Chondrocyte (in vitro differentiated cells): Measurements from ENCODE around the gene DPP4. TPM values are rescaled to one million over a fixed set of nuclear protein-coding genes. Genes with fewer than 3 reads are reported as not detected.

Experiments
- DNase-seq: peaks from one replicate; pipeline ENCODE4 v3.0.0; 2021; ENCODE audit warnings: mixed read lengths, low spot score
- H3K27ac Mint-ChIP-seq: one replicate; pipeline ENCODE4 v1.8.0; 2021; ENCODE audit warnings: mild to moderate bottlenecking, moderate library complexity, mixed read lengths; ENCODE audit not compliant: unreplicated experiment
- H3K27me3 Mint-ChIP-seq: 2 replicates; pipeline ENCODE4 v1.8.0; 2021; ENCODE audit warnings: low read depth, mixed read lengths
- H3K36me3 Mint-ChIP-seq: 2 replicates; pipeline ENCODE4 v1.8.0; 2021; ENCODE audit warnings: low read depth, mixed read lengths
- H3K4me1 Mint-ChIP-seq: 2 replicates; pipeline ENCODE4 v1.8.0; 2021; ENCODE audit warnings: low read depth, mild to moderate bottlenecking, mixed read lengths
- H3K4me3 Mint-ChIP-seq: one replicate; pipeline ENCODE4 v1.8.0; 2021; ENCODE audit warnings: mild to moderate bottlenecking, moderate library complexity, mixed read lengths; ENCODE audit not compliant: unreplicated experiment
- H3K9me3 Mint-ChIP-seq: 2 replicates; pipeline ENCODE4 v1.8.0; 2021; ENCODE audit warnings: low read depth, mixed read lengths
- total RNA-seq: library from RNA; stranded (reverse); gene quantifications from 3 replicates; pipeline ENCODE4 v1.2.1, GENCODE V29; 2021
- TF ChIP-seq, protein P1 (sequence below): fragments of 200-600 bp; sonication (generic); IDR thresholded peaks from 2 replicates; pipeline ENCODE4 v1.5.0; 2021; ENCODE audit warnings: antibody characterized with exemption, mild to moderate bottlenecking, moderate library complexity

The DPP4 gene
- total RNA-seq, 1 donor from 2014 or later, result 0.42 TPM

DNA sequence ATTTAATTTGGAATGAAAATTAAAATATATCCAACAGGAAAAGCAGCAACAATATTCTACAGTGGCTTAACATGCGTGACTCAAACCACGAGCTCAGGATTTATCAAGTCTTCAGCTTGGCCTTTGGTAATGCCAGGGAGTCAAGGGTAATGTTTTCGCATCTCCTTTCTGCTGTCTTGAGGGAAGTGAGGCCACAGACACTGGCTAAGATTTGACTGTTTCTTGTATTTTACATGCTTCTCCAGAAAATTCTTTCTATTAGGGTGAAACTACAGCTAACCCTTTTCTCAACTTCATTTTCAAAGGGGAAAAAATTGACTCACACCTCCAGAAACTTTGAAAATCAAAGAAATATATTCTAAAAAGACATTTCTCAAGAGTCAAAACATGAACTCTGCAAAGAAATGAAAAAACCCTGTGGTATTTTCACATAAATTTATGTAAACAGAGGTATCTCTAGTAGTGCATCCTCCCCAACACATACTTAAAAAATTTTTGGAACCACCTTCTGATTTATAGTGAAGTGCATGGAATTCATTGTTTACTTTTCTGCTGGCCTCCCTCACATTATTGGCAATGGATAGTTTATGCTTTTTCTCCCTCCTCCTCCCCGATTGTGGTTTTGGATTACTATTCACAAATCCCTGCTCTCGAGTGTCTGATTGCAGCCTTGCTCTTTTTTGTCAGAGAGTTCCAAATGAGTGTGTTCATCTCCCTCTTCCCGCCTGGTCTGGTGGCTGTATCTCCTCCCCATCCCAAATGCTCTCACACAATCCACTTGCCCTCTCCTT lies 48.7 kb downstream of the DPP4 start:
- peaks cover 27% of the 10 kb centered on the region for H3K4me1 Mint-ChIP-seq
- TF ChIP-seq, protein P1, sequence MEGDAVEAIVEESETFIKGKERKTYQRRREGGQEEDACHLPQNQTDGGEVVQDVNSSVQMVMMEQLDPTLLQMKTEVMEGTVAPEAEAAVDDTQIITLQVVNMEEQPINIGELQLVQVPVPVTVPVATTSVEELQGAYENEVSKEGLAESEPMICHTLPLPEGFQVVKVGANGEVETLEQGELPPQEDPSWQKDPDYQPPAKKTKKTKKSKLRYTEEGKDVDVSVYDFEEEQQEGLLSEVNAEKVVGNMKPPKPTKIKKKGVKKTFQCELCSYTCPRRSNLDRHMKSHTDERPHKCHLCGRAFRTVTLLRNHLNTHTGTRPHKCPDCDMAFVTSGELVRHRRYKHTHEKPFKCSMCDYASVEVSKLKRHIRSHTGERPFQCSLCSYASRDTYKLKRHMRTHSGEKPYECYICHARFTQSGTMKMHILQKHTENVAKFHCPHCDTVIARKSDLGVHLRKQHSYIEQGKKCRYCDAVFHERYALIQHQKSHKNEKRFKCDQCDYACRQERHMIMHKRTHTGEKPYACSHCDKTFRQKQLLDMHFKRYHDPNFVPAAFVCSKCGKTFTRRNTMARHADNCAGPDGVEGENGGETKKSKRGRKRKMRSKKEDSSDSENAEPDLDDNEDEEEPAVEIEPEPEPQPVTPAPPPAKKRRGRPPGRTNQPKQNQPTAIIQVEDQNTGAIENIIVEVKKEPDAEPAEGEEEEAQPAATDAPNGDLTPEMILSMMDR, result no peak
- H3K9me3 Mint-ChIP-seq, result no peaks in the 10 kb centered on the region
- no peak overlapping the region for H3K27ac Mint-ChIP-seq
- no peak overlapping the region for H3K4me3 Mint-ChIP-seq
- H3K36me3 Mint-ChIP-seq, result no peaks in the 10 kb centered on the region
- H3K27me3 Mint-ChIP-seq, result peaks cover 12% of the 10 kb centered on the region
- no peak for DNase-seq

DNA sequence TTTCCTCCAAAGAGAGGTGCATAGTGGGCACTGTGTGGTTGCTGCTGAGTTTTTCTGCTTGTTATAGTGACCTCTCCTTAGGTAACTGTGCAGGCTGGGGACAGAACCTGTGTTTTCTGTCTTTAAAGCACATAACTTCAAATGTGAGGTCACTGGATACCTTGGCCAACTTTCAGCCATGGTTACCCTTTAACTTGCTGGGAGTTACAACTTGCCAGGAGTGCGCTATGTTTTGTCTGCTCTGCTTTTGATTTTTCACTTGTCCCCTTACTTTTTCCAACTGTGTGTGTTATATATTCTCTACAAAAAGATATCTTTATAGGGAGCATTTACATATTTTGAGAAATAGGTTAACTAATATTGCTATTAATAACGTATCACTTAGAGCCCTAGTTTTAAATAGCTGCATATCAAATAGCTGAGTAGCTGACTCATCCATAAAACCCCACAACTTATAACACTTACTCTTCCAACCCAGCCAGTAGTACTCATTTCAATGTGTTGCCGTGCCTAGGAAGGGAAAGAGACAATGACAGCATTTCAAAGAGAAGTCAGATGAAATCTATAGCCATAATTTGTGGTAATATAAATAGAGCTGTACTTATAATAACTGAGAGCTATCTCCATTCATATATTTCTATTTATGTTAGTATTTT lies 51.6 kb downstream of the DPP4 start:
- TF ChIP-seq, protein P1, result no peak
- Mint-ChIP-seq H3K4me3 (no peak overlapping the region), H3K27ac (no peak overlapping the region), H3K27me3 (peaks cover 24% of the 10 kb centered on the region), H3K4me1 (peaks cover 16% of the 10 kb centered on the region), H3K36me3 (no peaks in the 10 kb centered on the region), H3K9me3 (no peaks in the 10 kb centered on the region)
- no peak for DNase-seq

DNA sequence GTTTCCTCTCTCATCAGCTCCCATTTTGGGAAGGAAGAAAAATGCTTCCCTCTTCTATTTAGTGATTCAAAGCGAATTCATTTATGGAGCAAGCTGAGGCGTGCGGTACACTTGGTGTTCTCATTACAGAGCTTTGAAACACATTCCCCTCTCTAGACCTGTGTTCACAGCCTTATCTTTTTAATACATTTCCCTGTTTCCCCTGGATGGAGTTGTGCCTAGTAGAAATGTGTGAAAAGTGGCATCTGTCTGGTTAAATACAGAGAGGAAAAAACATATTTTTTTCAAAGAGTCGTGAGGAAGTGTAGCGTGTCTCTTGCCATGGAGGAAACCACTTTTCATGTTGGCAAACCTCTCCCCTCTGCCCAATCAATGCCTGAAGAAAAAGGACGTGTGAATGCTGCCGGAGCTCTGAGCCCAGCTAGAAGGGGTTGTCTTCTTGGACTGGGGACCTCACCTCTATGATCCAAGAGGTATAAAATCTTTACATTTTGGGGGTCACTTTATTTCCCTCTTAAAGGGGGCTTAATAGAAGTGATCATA lies 52.4 kb downstream of the DPP4 start:
- TF ChIP-seq, protein P1, result no peak
- H3K9me3 Mint-ChIP-seq, result no peaks in the 10 kb centered on the region
- no peak overlapping the region for H3K4me3 Mint-ChIP-seq
- H3K27ac Mint-ChIP-seq, result no peak overlapping the region
- H3K27me3 Mint-ChIP-seq, result peaks cover 30% of the 10 kb centered on the region
- H3K4me1 Mint-ChIP-seq, result peaks cover 15% of the 10 kb centered on the region
- no peaks in the 10 kb centered on the region for H3K36me3 Mint-ChIP-seq
- DNase-seq, result no peak

DNA sequence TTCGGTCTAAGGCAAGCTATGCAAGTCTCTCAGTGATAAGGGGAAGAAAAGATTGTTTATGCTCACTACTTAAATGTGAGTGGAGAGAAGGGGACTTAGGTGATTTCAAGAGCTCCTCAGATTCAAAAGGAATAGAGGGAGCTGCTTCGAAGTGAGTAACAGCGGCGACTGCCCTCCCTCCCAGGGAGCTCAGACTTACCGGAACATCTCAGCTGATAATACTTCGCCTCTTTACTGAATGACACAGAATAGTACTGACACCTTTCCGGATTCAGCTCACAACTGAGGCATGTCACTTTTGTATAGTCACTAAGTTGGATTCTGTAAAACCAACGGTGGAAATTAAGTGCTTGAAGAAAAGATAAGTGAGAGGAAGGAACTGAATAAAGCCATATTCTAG lies 55.5 kb downstream of the DPP4 start:
- Mint-ChIP-seq H3K36me3 (no peaks in the 10 kb centered on the region), H3K27ac (no peak overlapping the region), H3K27me3 (peaks cover 43% of the 10 kb centered on the region), H3K9me3 (no peaks in the 10 kb centered on the region), H3K4me1 (peaks cover 10% of the 10 kb centered on the region), H3K4me3 (no peak overlapping the region)
- DNase-seq, result no peak
- TF ChIP-seq, protein P1, result no peak

DNA sequence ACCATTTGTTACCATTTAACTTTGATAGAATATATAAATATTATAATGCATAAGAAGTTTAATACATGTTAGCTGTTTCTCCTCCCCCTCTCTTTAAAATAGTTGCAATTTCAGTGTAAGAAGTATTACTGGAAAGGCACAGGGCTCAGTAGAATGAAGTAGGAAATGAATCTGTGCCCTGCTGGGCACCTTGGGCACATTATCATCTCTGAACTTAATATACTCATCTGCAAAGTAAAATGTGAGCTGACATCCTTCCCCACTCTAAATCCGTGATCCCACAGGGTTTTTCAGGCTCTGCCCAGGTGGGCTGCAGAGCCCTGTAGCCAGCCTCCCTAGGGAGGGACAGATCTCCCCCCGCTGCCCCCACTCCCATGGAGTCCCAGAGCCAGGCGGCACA lies 56.8 kb downstream of the DPP4 start:
- TF ChIP-seq, protein P1, result no peak
- Mint-ChIP-seq H3K36me3 (no peaks in the 10 kb centered on the region), H3K9me3 (no peaks in the 10 kb centered on the region), H3K4me1 (no peaks in the 10 kb centered on the region), H3K4me3 (no peak overlapping the region), H3K27me3 (peaks cover 49% of the 10 kb centered on the region), H3K27ac (no peak overlapping the region)
- no peak for DNase-seq
